Activated naive CD4-positive, alpha-beta T cell treated with anti-CD3 and anti-CD28 coated beads, Interleukin-2, amount 50 U/mL, for 72 hours (primary cell): ENCODE data around the gene SLC7A5. TPM values are rescaled to one million over a fixed set of nuclear protein-coding genes. Genes with fewer than 3 reads are reported as not detected.
"Not testable (repeated sequence)": the region's sequence is repeated elsewhere in the genome, so short reads cannot be mapped to it uniquely, and the experiment has no call there.

Experiments
- ATAC-seq, 2 donors: fragments of 150-1000 bp; cut with Tn5 transposase; 2 replicates each; pipeline ENCODE4 v1.10.0; 2021; ENCODE audit warnings: mild to moderate bottlenecking in 2 of 2, moderate library complexity in 2 of 2
- DNase-seq, 2 donors: peaks; one replicate each; pipeline ENCODE4 v3.0.0; 2021 to 2022; ENCODE audit warnings: low spot score in 2 of 2
- H3K27ac Mint-ChIP-seq, 2 donors: one replicate each; pipeline ENCODE4 v1.8.0; 2022; ENCODE audit warnings: mild to moderate bottlenecking in 2 of 2, mixed read lengths in 2 of 2
- H3K36me3 Mint-ChIP-seq, 2 donors: one replicate each; pipeline ENCODE4 v1.8.0; 2022; ENCODE audit warnings: mixed read lengths in 2 of 2
- H3K9me3 Mint-ChIP-seq, 2 donors: one replicate each; pipeline ENCODE4 v1.8.0; 2022; ENCODE audit warnings: mixed read lengths in 2 of 2
- total RNA-seq, 2 donors: library from RNA; stranded (reverse); gene quantifications; one replicate each; pipeline ENCODE4 v1.2.3, GENCODE V29; 2022

Gene SLC7A5
- total RNA-seq, 2 donors from 2014 or later, result 112 to 197 TPM

DNA sequence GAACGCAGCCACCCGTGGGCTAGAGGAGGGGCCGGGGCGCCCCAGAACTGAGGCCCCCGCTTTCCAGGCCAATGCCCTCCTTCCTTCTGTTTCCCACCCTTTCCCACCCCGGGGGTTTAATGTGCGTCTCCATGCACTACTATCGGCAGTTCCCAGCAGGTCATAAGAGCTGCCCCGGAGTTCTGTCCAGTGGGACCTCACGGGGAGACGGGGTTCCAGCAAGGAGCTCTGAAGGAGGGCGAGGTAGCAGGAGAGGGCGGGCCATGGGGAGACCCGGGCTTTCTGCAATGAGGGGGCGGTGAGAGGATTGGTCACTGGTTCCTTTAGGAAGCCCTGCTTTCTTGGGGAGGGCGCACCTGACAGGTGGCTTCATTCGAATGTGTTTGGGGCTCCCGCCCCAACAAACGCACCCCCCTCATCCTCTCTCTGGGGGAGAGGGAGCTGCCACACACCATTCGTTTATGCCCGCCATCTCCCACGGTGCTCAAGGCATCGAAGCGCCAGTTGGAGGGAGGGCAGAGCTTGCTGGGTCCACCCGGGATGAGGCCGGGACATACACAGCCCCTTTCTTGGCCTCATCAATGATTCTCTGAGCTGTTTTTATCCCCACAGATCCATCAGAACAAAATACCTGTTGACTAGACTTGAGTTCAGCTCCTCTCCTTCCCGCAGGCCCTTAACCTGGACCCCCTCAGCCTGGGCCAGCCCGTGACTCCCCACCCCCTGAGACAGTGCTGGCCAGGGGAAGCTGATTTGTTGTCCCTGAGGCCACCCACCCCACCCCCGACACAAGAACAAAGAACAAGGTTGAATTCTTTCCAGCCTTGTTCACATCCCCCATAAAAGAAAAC, 44.1 kb downstream of the SLC7A5 start:
- Mint-ChIP-seq H3K27ac (peak overlapping the region; percentile 46 to 55), H3K9me3 (no peaks in the 10 kb centered on the region), H3K36me3 (peaks cover 0 to 7% of the 10 kb centered on the region in 2 donors)
- ATAC-seq, result no peak
- DNase-seq, result no peak

- H3K9me3 Mint-ChIP-seq, result no peaks in the 10 kb centered on the region
- DNase-seq (no peak), ATAC-seq (peak in 1 of 2 donors; percentile 8)
- peak overlapping the region in 1 of 2 donors; percentile 46 for H3K27ac Mint-ChIP-seq
- H3K36me3 Mint-ChIP-seq, result no peaks in the 10 kb centered on the region
These were observed 45.0 kb downstream of the SLC7A5 start for GRCh38 chr16:87824016-87824990.

- peak in 1 of 2 donors; percentile 3 for ATAC-seq
- peaks cover 0 to under 1% of the 10 kb centered on the region in 2 donors for H3K9me3 Mint-ChIP-seq
These were observed 46.0 kb downstream of the SLC7A5 start for GRCh38 chr16:87823181-87823929.

GRCh38 chr16:87822108-87822970, 47.0 kb downstream of the SLC7A5 start:
- no peak for DNase-seq
- Mint-ChIP-seq H3K27ac (peak overlapping the region in 1 of 2 donors; percentile 82), H3K9me3 (peaks cover under 1 to 7% of the 10 kb centered on the region in 2 donors), H3K36me3 (peaks cover 7 to 19% of the 10 kb centered on the region in 2 donors)
- no peak for ATAC-seq

More at GRCh38 chr16:87823181-87823929, 46.0 kb downstream of the SLC7A5 start:
- Mint-ChIP-seq H3K27ac (peak overlapping the region in 1 of 2 donors; percentile 77), H3K36me3 (peaks cover 0 to 9% of the 10 kb centered on the region in 2 donors)
- no peak for DNase-seq

DNA sequence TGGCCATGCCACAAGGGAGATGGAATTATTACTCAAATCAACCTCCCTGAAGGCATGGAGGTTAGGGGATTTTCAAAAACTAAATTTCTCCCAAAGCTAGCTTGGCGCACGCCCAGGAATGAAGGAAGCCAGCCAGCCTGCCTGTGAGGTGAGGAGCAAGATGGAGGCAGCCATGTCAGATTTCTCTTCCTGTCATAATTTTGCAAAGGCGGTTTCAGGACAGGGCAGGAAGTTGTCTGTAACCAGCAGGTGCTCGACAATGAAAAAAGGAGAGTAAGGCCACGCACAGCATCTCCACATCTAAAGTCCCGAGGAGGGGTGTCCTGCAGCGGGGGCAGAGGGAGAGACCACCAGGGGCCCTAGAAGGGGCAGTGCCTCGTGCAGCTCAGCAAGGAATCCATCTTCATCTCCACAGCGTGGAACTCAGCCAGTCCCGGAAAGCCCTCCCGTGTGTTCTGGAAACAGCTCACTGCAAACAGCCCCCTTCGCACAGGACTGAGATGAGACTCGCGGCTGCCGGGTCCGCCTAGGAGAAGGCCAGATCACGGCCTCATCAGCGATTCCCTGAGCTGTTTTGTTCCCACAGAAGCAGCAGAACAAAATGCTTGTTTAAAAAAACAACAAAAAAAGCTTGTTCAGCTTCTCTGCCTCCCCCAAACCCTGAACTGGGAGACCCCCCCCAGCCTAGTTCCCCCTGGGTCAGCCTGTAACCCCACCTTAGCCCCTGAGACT, 47.8 kb downstream of the SLC7A5 start:
- Mint-ChIP-seq H3K27ac (peak overlapping the region; percentile 70 to 82), H3K36me3 (peaks cover 14 to 22% of the 10 kb centered on the region in 2 donors), H3K9me3 (peaks cover 7 to 8% of the 10 kb centered on the region in 2 donors)
- DNase-seq (no peak), ATAC-seq (no peak)

DNA sequence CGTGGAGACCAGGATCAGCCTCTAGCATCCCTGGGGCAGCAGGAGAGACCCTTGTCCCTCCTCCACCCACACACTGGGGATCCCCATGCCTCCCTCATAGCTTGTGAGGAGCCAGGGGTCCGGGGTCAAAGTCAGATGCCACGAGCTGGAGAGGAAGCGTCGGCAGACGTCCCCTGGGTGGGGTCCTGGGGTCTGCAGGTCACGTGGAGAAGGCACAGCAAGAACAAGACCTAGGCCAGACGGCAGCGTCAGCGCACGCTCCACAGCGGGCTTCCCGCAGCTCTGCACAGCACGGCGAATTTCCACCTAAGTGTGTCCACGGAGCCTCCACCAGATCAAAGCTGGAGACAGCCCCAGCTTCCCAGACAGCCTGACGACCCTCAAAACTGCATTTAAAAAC, 49.3 kb downstream of the SLC7A5 start:
- DNase-seq, result no peak
- no peak for ATAC-seq
- peaks cover 7 to 9% of the 10 kb centered on the region in 2 donors for H3K9me3 Mint-ChIP-seq
- peaks cover 15 to 22% of the 10 kb centered on the region in 2 donors for H3K36me3 Mint-ChIP-seq
- no peak overlapping the region for H3K27ac Mint-ChIP-seq

DNA sequence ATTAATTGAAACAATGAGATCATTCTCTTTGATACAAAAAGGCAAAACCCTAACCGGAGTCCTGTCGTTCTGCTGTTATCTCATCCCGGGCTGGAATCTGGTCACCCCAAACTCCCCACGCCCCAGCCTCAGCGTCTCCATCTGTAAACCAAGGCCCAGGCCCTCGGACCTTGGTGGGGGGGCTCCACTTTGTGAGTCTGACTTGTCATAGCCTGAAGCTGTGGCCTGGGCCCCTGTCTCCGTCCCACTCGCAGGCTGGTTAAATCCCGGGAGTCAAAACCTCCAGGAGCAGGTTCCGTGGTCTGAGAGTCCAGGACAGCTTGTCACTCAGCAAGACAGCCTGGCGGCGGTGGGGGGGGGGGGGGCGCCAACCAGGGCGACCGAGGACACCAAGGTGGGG, 50.0 kb downstream of the SLC7A5 start:
- DNase-seq, result no peak
- H3K9me3 Mint-ChIP-seq, result peaks cover 7 to 9% of the 10 kb centered on the region in 2 donors
- no peak for ATAC-seq
- H3K27ac Mint-ChIP-seq, result no peak overlapping the region
- H3K36me3 Mint-ChIP-seq, result peaks cover 15 to 22% of the 10 kb centered on the region in 2 donors

- no peak for DNase-seq
- peaks cover 15 to 22% of the 10 kb centered on the region in 2 donors for H3K36me3 Mint-ChIP-seq
- H3K9me3 Mint-ChIP-seq, result peaks cover 7 to 9% of the 10 kb centered on the region in 2 donors
- no peak overlapping the region for H3K27ac Mint-ChIP-seq
- ATAC-seq, result no peak
These were observed 50.7 kb downstream of the SLC7A5 start for GRCh38 chr16:87818533-87819161.

DNA sequence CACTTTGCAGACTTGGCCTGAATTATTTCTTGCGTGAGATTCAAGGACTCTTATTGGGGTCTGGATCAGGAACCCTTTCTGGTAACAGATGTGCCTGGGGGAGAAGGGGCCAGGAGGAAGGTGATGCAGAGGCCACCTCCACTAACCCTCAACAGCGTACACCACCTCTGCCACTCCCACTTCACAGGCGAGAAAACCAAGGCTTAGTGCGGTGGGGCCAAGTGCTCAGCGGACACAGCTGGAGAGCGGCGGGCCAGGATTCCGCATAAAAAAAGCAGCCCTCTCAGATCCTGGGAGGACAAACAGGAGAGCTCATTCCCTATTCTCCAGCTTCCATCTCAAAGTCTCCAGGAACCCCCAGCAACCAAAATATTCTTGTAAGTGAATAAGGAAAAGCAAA, 51.4 kb downstream of the SLC7A5 start:
- ATAC-seq, result no peak
- Mint-ChIP-seq H3K9me3 (peaks cover 7 to 9% of the 10 kb centered on the region in 2 donors), H3K36me3 (peaks cover 15 to 22% of the 10 kb centered on the region in 2 donors), H3K27ac (no peak overlapping the region)
- DNase-seq, result no peak

GRCh38 chr16:87817370-87817769, 51.9 kb downstream of the SLC7A5 start:
- peaks cover 15 to 22% of the 10 kb centered on the region in 2 donors for H3K36me3 Mint-ChIP-seq

GRCh38 chr16:87816507-87817100, 52.7 kb downstream of the SLC7A5 start:
- Mint-ChIP-seq H3K36me3 (peaks cover 15 to 22% of the 10 kb centered on the region in 2 donors), H3K27ac (no peak overlapping the region), H3K9me3 (peaks cover 7 to 9% of the 10 kb centered on the region in 2 donors)
- ATAC-seq (peak in 1 of 2 donors; percentile 4), DNase-seq (no peak)

More at GRCh38 chr16:87817370-87817769, 51.9 kb downstream of the SLC7A5 start:
- not testable (repeated sequence) for DNase-seq, H3K27ac Mint-ChIP-seq, ATAC-seq, H3K9me3 Mint-ChIP-seq

DNA sequence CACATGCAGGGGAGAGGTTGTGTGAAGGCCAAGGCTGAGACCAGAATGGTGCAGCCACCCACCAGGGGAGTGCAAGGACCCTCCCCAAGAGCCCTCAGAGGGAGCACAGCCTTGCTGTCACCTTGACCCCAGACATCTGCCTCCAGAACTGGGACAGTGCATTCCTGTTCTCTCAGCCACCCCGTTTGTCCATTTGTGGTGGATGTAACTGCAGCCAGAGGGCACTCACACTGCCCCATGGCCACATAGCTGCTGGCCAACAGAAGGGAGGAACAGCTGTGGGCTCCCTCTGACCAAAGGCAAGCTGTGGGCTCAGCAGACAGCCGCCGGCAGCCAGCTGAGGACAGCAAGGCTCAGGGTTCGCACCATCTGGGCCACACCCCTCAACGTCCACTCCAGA, 53.7 kb downstream of the SLC7A5 start:
- DNase-seq (no peak), ATAC-seq (no peak)
- Mint-ChIP-seq H3K36me3 (peaks cover 15 to 22% of the 10 kb centered on the region in 2 donors), H3K9me3 (peaks cover 7 to 9% of the 10 kb centered on the region in 2 donors), H3K27ac (no peak overlapping the region)

DNA sequence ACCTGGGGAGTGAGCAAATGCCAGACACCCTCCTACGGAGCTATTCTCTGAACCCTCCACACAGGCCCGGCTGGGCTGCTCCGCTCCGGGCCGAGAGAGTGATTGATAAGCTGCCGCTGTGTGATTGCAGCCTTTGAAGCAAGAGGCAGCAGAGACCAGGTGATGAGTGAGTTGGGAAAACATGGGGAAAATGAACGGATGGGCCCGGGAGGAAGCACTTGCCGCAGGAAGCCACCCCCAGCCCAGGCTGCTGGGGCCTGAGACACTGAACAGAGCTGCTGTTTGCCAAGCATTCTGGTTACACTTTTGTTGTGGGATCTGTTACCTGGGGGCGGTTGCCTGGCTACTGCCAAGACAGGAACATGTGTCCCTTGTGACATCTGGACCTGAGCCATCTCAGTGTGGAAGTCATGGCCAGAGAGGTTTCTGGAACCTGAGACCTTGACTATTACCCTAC, 57.1 kb downstream of the SLC7A5 start:
- Mint-ChIP-seq H3K27ac (no peak overlapping the region), H3K36me3 (peaks cover 2 to 8% of the 10 kb centered on the region in 2 donors), H3K9me3 (peaks cover 0 to 8% of the 10 kb centered on the region in 2 donors)
- no peak for DNase-seq
- ATAC-seq, result peak in 1 of 2 donors; percentile 4

- H3K27ac Mint-ChIP-seq, H3K9me3 Mint-ChIP-seq, ATAC-seq, H3K36me3 Mint-ChIP-seq, DNase-seq: not testable (repeated sequence)
These were observed 57.9 kb downstream of the SLC7A5 start for GRCh38 chr16:87811454-87811853.
